OCI-LY7 (cell line): ENCODE data around the gene ZNF117. TPM values are rescaled to one million over a fixed set of nuclear protein-coding genes. Genes with fewer than 3 reads are reported as not detected.
A peak's percentile ranks its signal among the peaks of the same experiment; 100 is the strongest.
"Not testable (repeated sequence)": the region's sequence is repeated elsewhere in the genome, so short reads cannot be mapped to it uniquely, and the experiment has no call there.

ENCODE experiments used
- BruUV-seq: library from RNA; stranded (reverse); fragments of 400-500 nt; replicated peaks from 2 replicates; lab custom pipeline; 2021; lab: Mats Ljungman, UMichigan
- CTCF ChIA-PET: fragments of 300-600 bp; sonication (Branson Sonifier 250); formaldehyde crosslinking; loops from one replicate; lab custom pipeline; 2022; ENCODE audit warnings: antibody characterized with exemption; ENCODE audit not compliant: unreplicated experiment; lab: Charles Lee
- POLR2A ChIA-PET: fragments of 300-600 bp; sonication (Branson Sonifier 250); formaldehyde crosslinking; loops from one replicate; lab custom pipeline; 2022; ENCODE audit warnings: antibody characterized with exemption; lab: Charles Lee
- DNase-seq: peaks from one replicate; pipeline ENCODE4 v3.0.0-alpha.2; 2015; ENCODE audit warnings: low spot score
- H2AFZ ChIP-seq: fragments of 200-600 bp; sonication (generic), shearing (Covaris generic); 2 replicates; pipeline ENCODE4 v1.6.1; 2014; ENCODE audit warnings: mild to moderate bottlenecking, antibody characterized with exemption, low read length, moderate library complexity
- H3K27ac ChIP-seq: fragments of 200-600 bp; sonication (generic); 2 replicates; pipeline ENCODE4 v1.5.1; 2014; ENCODE audit warnings: mixed run types, low read depth, mild to moderate bottlenecking, moderate library complexity, low read length, inconsistent platforms; ENCODE audit not compliant: poor library complexity, severe bottlenecking
- H3K36me3 ChIP-seq: fragments of 200-600 bp; sonication (generic); 2 replicates; pipeline ENCODE4 v1.6.1; 2014; ENCODE audit warnings: mild to moderate bottlenecking, antibody characterized with exemption, low read length, moderate library complexity, mixed read lengths; ENCODE audit not compliant: insufficient read depth
- H3K4me1 ChIP-seq: fragments of 200-600 bp; sonication (generic); 2 replicates; pipeline ENCODE4 v1.5.1; 2014; ENCODE audit warnings: mild to moderate bottlenecking, low read length; ENCODE audit not compliant: insufficient read depth, poor library complexity, severe bottlenecking
- H3K4me2 ChIP-seq: fragments of 200-600 bp; sonication (generic); 2 replicates; pipeline ENCODE4 v1.6.1; 2014; ENCODE audit warnings: mild to moderate bottlenecking, low read length
- H3K4me3 ChIP-seq: fragments of 200-600 bp; sonication (generic); 2 replicates; pipeline ENCODE4 v1.5.1; 2014; ENCODE audit warnings: mild to moderate bottlenecking, low read depth, low read length; ENCODE audit not compliant: poor library complexity, severe bottlenecking
- H3K79me2 ChIP-seq: fragments of 200-600 bp; sonication (generic); 2 replicates; pipeline ENCODE4 v1.6.1; 2016; ENCODE audit warnings: low read depth, mild to moderate bottlenecking, low read length, moderate library complexity, mixed read lengths; ENCODE audit not compliant: insufficient read depth
- H3K9me2 ChIP-seq: fragments of 200-600 bp; sonication (generic); 2 replicates; pipeline ENCODE4 v1.6.1; 2016; ENCODE audit warnings: mild to moderate bottlenecking, low read length, mixed read lengths; ENCODE audit not compliant: insufficient read depth
- H3K9me3 ChIP-seq: fragments of 200-600 bp; sonication (generic); 2 replicates; pipeline ENCODE4 v1.6.1; 2014; ENCODE audit warnings: mild to moderate bottlenecking, mixed run types, low read length, mixed read lengths
- H4K20me1 ChIP-seq: fragments of 200-600 bp; sonication (generic); 2 replicates; pipeline ENCODE4 v1.6.1; 2014; ENCODE audit warnings: mild to moderate bottlenecking, antibody characterized with exemption, low read length, moderate library complexity, mixed read lengths; ENCODE audit not compliant: insufficient read depth
- EZH2phosphoT487 ChIP-seq: fragments of 200-600 bp; sonication (generic); IDR thresholded peaks from 2 replicates; pipeline ENCODE4 v1.6.1; 2018; ENCODE audit warnings: low read depth, borderline replicate concordance, mild to moderate bottlenecking, mixed run types, antibody characterized with exemption, low read length, moderate library complexity, mixed read lengths
- intact Hi-C: fragments of 100-400 bp; cut with micrococcal nuclease; formaldehyde crosslinking; loops from one replicate; pipeline ENCODE4 v1.10.0; 2022; ENCODE audit not compliant: unreplicated experiment
- total RNA-seq, 2 experiments: library from RNA; depleted of rRNA in 1 of 2; stranded (reverse); fragments of >200 nt in 1 of 2; shearing (Covaris generic) in 1 of 2; gene quantifications; 2 replicates each; pipeline ENCODE4 v1.2.3, GENCODE V29; 2014 to 2022
- TF ChIP-seq, protein P1 (sequence below): fragments of 200-600 bp; sonication (generic); conservative IDR thresholded peaks from 2 replicates; pipeline ENCODE4 v1.5.1; 2014; ENCODE audit warnings: mild to moderate bottlenecking, antibody characterized with exemption, low read length, moderate library complexity, mixed read lengths

The ZNF117 gene
- total RNA-seq, 2 experiments from 2014 or later, result 19.5 to 32.8 TPM

DNA sequence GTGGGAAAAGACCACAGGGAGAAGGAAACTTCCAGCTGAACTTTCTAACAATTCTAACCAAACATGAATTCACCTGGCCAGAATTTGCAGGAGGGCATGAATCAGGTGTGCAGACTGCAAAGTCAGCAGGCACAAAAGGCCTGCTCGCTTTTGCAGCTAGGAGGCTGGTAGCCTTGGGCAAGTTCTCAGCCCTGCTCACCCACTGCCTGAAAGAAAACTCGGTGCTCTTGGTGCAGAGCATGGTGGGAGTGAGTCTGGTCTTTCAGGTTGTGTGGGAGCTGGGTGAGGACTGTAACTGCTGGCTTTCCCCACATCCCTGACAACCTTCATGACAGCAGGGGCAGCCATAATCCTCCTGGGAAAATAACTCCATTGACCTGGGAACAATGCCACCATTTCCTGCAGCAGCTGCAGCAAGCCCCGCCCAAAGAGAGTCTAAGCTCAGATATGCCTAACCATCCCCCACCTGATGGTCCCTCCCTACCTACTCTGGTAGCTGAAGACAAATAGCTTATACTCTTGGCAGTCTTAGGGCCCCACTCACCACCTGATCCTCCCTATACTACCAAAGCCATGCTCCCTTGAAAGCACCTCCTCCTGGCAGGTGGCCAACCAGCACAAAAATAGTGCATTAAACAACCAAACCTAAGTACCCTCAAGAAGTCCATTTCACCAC, 31.6 kb downstream of the ZNF117 start:
- ChIA-PET POLR2A (interaction anchor here (0.5 to 0.7 kb wide), 3 partner anchors 21 to 486 kb away, joined by 3 read pairs; no protein-coding TSS in a partner anchor), CTCF (no interaction called here)
- Histone ChIP-seq H3K4me1 (peaks cover 11% of the 10 kb centered on the region), H2AFZ (no peak overlapping the region; the same call in 1 of the 2 replicates), H3K27ac (no peak overlapping the region), H3K9me2 (no peaks in the 10 kb centered on the region), H3K4me2 (peak overlapping the region; percentile 24), H3K9me3 (no peaks in the 10 kb centered on the region), H3K79me2 (no peaks in the 10 kb centered on the region), H3K4me3 (no peak overlapping the region), H4K20me1 (no peaks in the 10 kb centered on the region), H3K36me3 (no peaks in the 10 kb centered on the region)
- intact Hi-C loops, result no loop called here
- BruUV-seq, result no TSS peak
- peak; percentile 51 for DNase-seq
- no peak for TF ChIP-seq EZH2phosphoT487
- TF ChIP-seq, protein P1, sequence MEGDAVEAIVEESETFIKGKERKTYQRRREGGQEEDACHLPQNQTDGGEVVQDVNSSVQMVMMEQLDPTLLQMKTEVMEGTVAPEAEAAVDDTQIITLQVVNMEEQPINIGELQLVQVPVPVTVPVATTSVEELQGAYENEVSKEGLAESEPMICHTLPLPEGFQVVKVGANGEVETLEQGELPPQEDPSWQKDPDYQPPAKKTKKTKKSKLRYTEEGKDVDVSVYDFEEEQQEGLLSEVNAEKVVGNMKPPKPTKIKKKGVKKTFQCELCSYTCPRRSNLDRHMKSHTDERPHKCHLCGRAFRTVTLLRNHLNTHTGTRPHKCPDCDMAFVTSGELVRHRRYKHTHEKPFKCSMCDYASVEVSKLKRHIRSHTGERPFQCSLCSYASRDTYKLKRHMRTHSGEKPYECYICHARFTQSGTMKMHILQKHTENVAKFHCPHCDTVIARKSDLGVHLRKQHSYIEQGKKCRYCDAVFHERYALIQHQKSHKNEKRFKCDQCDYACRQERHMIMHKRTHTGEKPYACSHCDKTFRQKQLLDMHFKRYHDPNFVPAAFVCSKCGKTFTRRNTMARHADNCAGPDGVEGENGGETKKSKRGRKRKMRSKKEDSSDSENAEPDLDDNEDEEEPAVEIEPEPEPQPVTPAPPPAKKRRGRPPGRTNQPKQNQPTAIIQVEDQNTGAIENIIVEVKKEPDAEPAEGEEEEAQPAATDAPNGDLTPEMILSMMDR, result no peak

DNA sequence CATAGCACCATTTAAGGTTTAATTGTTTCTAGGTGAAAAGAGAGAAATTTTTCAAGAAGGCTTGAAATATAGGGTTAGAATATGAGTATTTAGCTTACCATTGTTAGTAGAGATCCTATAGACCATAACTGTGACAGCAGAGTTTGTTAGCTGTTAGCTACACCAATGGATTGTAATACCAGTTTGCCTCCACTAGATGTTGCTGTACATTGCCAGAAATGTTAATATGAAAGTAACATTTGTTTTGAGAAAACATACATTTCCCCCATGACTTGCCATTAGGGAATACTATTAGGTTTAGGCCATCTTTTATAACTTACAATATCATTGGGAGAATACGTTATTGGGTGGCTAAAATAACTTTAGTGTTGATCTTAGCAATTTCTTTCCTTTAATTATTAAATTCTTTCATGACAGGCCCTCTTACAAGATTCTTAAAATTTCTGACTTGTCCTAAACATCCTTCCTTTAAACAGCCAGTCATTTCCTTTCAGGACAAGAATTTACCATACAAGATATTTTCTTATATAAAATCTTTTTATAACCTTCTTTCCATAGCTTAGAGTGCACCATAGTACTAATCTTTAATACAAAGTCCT, 39.5 kb downstream of the ZNF117 start:
- Histone ChIP-seq H3K79me2 (no peaks in the 10 kb centered on the region), H3K9me3 (no peaks in the 10 kb centered on the region), H2AFZ (peak overlapping the region; percentile 44; the same call in 1 of the 2 replicates), H3K4me1 (no peaks in the 10 kb centered on the region), H3K4me3 (no peak overlapping the region), H3K4me2 (no peak overlapping the region), H3K9me2 (no peaks in the 10 kb centered on the region), H4K20me1 (no peaks in the 10 kb centered on the region), H3K36me3 (no peaks in the 10 kb centered on the region), H3K27ac (no peak overlapping the region)
- CTCF ChIA-PET, result no interaction called here
- intact Hi-C loops, result loop anchor here (1.0 to 5.0 kb wide), 3 partner anchors 63 to 356 kb away; no protein-coding TSS in a partner anchor
- POLR2A ChIA-PET, result interaction anchor here (0.5 to 1.6 kb wide), 5 partner anchors 9 to 86 kb away, joined by 3 to 5 read pairs (median 3); partner anchors contain the start of gene ERV3-1
- DNase-seq, result peak; percentile 72
- no TSS peak for BruUV-seq
- no peak for TF ChIP-seq EZH2phosphoT487
- TF ChIP-seq, protein P1, result peak; percentile 92

DNA sequence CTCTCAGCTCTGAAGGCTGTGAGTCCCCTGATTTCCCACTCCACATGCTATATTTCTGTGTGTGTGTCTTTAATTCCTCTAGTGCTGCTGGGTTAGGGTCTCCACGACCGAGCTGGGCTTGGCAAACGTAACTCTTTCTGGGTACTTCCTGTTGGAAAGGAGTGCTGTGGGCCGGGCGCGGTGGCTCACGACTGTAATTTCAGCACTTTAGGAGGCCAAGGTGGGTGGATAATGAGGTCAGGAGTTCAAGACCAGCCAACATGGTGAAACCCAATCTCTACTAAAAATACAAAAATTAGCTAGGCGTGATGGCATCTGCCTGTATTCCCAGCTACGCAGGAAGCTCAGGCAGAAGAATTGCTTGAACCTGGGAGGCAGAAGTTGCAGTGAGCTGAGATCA, 40.2 kb downstream of the ZNF117 start:
- H3K79me2 ChIP-seq, H3K4me3 ChIP-seq, H3K36me3 ChIP-seq, CTCF ChIA-PET, H4K20me1 ChIP-seq, BruUV-seq, DNase-seq, H3K9me2 ChIP-seq, H3K4me1 ChIP-seq, H3K9me3 ChIP-seq, H2AFZ ChIP-seq, H3K27ac ChIP-seq, H3K4me2 ChIP-seq: not testable (repeated sequence)
- POLR2A ChIA-PET, result interaction anchor here (0.5 to 1.6 kb wide), 3 partner anchors 9 to 56 kb away, joined by 3 to 5 read pairs (median 3); partner anchors contain the start of gene ERV3-1
- intact Hi-C loops, result loop anchor here (1.0 to 5.0 kb wide), 3 partner anchors 62 to 357 kb away; no protein-coding TSS in a partner anchor

DNA sequence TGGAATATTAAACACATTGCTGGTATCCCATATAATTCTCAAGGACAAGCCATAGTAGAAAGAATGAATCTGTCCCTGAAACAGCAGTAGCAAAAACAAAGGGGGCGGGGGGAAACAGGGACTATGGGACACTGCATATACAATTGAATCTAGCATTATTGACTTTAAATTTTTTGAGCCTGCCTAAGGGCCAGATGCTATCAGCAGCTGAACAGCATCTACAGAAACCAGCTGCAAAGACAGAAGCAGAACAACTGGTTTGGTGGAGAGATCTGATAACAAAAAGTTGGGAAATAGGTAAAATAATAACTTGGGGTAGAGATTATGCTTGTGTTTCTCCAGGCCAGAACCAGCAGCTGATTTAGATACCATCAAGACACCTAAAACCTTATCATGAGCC, 42.1 kb downstream of the ZNF117 start:
- BruUV-seq, H3K27ac ChIP-seq, H3K4me3 ChIP-seq, H2AFZ ChIP-seq, H3K4me1 ChIP-seq, H4K20me1 ChIP-seq, H3K36me3 ChIP-seq, H3K9me2 ChIP-seq, intact Hi-C loops, CTCF ChIA-PET, H3K79me2 ChIP-seq, H3K9me3 ChIP-seq, DNase-seq, H3K4me2 ChIP-seq: not testable (repeated sequence)
- POLR2A ChIA-PET, result interaction anchor here (0.7 kb wide), 1 partner anchor 814 kb away, joined by 5 read pairs; no protein-coding TSS in a partner anchor
